GM23248 (cell line): ENCODE results near the gene TPD52L2. TPM values are rescaled to one million over a fixed set of nuclear protein-coding genes. Genes with fewer than 3 reads are reported as not detected.

Experiments
- DNase-seq: peaks from one replicate; pipeline ENCODE4 v3.0.0-alpha.2; 2015
- H2AFZ ChIP-seq: fragments of 200-600 bp; sonication (generic); 2 replicates; pipeline ENCODE4 v1.6.1; 2016; ENCODE audit warnings: antibody characterized with exemption
- H3F3A ChIP-seq: fragments of 200-600 bp; sonication (generic); 2 replicates; pipeline ENCODE4 v1.6.1; 2016; ENCODE audit warnings: mild to moderate bottlenecking, antibody characterized with exemption, mixed run types; ENCODE audit not compliant: insufficient read depth
- H3K27ac ChIP-seq: fragments of 200-600 bp; sonication (generic); 2 replicates; pipeline ENCODE4 v1.5.1; 2016; ENCODE audit warnings: mild to moderate bottlenecking
- H3K27me3 ChIP-seq: fragments of 200-600 bp; sonication (generic); replicated peaks from 2 replicates; pipeline ENCODE4 v1.6.1; 2016; ENCODE audit warnings: mild to moderate bottlenecking; ENCODE audit not compliant: insufficient read depth
- H3K36me3 ChIP-seq: fragments of 200-600 bp; sonication (generic); 2 replicates; pipeline ENCODE4 v1.6.1; 2016; ENCODE audit warnings: low read depth, mild to moderate bottlenecking
- H3K4me1 ChIP-seq: fragments of 200-600 bp; sonication (generic); 2 replicates; pipeline ENCODE4 v1.6.1; 2016; ENCODE audit warnings: mild to moderate bottlenecking; ENCODE audit not compliant: insufficient read depth
- H3K4me2 ChIP-seq: fragments of 200-600 bp; sonication (generic); one replicate; pipeline ENCODE4 v1.6.1; 2016; ENCODE audit warnings: mild to moderate bottlenecking; ENCODE audit not compliant: unreplicated experiment
- H3K4me3 ChIP-seq: fragments of 200-600 bp; sonication (generic); 2 replicates; pipeline ENCODE4 v1.5.1; 2016; ENCODE audit warnings: mild to moderate bottlenecking
- H3K79me2 ChIP-seq: fragments of 200-600 bp; sonication (generic); 2 replicates; pipeline ENCODE4 v1.6.1; 2016; ENCODE audit warnings: mild to moderate bottlenecking; ENCODE audit not compliant: insufficient read depth
- H3K9ac ChIP-seq: fragments of 200-600 bp; sonication (generic); 2 replicates; pipeline ENCODE4 v1.6.1; 2016; ENCODE audit warnings: mild to moderate bottlenecking
- H3K9me2 ChIP-seq: fragments of 200-600 bp; sonication (generic); 2 replicates; pipeline ENCODE4 v1.6.1; 2016; ENCODE audit warnings: mixed run types, mild to moderate bottlenecking, moderate library complexity; ENCODE audit not compliant: insufficient read depth
- H3K9me3 ChIP-seq: fragments of 200-600 bp; sonication (generic); one replicate; pipeline ENCODE4 v1.6.1; 2017; ENCODE audit warnings: low read depth
- H4K20me1 ChIP-seq: fragments of 200-600 bp; sonication (generic); 2 replicates; pipeline ENCODE4 v1.6.0; 2016; ENCODE audit not compliant: insufficient read depth
- EZH2 ChIP-seq: fragments of 200-600 bp; sonication (generic); IDR thresholded peaks from 2 replicates; pipeline ENCODE4 v1.6.1; 2018; ENCODE audit warnings: antibody characterized with exemption, mild to moderate bottlenecking; ENCODE audit not compliant: insufficient read depth, poor library complexity, severe bottlenecking
- EZH2phosphoT487 ChIP-seq: fragments of 200-600 bp; sonication (generic); IDR thresholded peaks from 2 replicates; pipeline ENCODE4 v1.6.1; 2018; ENCODE audit warnings: antibody characterized with exemption, moderate library complexity, mild to moderate bottlenecking, low read depth; ENCODE audit not compliant: insufficient read depth
- WGBS, 2 experiments: methylation state at CpG; one replicate each; pipeline ENCODE4 v1.1.6; 2015 to 2017; ENCODE audit warnings: low lambda C conversion rate in 2 of 2, low coverage in 1 of 2; ENCODE audit errors: missing lambda C conversion rate in 2 of 2; 5-methylcytosine and 5-hydroxymethylcytosine counted together
- in situ Hi-C: fragments of 300-500 bp; cut with MboI; formaldehyde crosslinking; loops from 2 replicates; pipeline ENCODE4 v1.15.0; 2020
- polyA plus RNA-seq: library from polyadenylated mRNA; unstranded; fragments of >200 nt; fragmentation: Nextera tagmentation; extraction: Ambion mirVana; gene quantifications from 2 replicates; pipeline ENCODE4 v1.2.1, GENCODE V29; 2016
- total RNA-seq: library from RNA; depleted of rRNA; stranded (reverse); fragments of >200 nt; shearing (Covaris generic); gene quantifications from 2 replicates; pipeline ENCODE4 v1.2.3, GENCODE V29; 2014

TPD52L2 gene
- total and polyA plus RNA-seq, 2 experiments from 2014 or later, result 214 to 220 TPM

DNA sequence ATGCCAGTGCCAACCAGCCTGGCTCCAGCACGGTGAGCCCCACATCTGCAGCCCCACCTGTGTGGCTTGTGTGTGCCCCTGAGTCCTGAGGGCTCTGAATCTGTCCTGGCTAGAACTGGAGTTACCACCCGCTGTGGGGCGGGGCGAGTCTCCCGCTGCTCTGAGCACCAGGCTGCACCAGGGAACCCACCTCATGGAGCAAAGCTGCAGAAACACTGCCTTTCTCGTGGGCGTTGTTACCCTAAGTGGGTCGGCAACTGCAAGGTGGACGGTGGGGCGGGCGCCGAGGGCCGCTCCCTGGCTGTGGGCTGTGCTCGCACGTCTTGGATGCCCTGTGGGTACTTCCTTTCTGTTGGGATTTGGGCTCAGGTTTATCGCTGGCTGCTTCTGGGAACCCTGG lies 21.3 kb upstream of the TPD52L2 start:
- Histone ChIP-seq H3K4me3 (no peak overlapping the region), H3K9ac (no peak overlapping the region), H3K9me2 (no peaks in the 10 kb centered on the region), H4K20me1 (no peaks in the 10 kb centered on the region), H3K27me3 (peaks cover 5% of the 10 kb centered on the region; the same call in 1 of the 2 replicates), H3K9me3 (no peaks in the 10 kb centered on the region), H3F3A (no peaks in the 10 kb centered on the region), H3K4me2 (no peak overlapping the region), H3K4me1 (peaks cover 7% of the 10 kb centered on the region; the same call in 1 of the 2 replicates), H3K36me3 (no peaks in the 10 kb centered on the region), H2AFZ (no peak overlapping the region), H3K79me2 (no peaks in the 10 kb centered on the region), H3K27ac (no peak overlapping the region)
- in situ Hi-C loops, result no loop called here
- TF ChIP-seq EZH2phosphoT487, result no peak
- TF ChIP-seq EZH2, result no peak
- WGBS, 2 experiments, result 19% methylated on average over 12 to 16 of the region's 16 CpGs
- no peak for DNase-seq

DNA sequence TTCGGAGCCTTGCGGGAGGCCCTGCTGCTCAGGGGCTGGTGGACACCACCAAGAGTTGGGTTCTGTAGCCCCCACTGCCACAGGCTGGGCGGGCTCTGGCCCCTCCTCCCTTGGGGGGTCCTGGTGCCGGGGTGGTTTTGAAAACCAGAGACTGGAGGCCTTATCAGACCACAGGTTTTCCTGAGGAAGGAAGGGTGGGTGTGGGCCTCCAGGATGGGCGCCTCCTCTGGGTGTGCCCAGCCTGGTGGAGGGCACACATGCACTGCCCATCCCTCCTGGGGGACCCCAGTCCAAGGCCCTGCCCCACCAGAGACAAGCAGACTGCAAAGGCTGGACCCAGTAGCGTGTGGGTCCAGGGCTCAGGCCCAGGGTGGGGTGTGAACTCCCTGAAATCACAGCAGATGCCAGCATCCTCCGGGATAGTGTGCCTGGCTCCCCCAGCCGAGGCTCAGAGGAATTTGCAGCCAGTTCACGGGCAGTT lies 20.5 kb upstream of the TPD52L2 start:
- Histone ChIP-seq H3K9ac (no peak overlapping the region), H3K9me3 (no peaks in the 10 kb centered on the region), H3K4me1 (peaks cover 7% of the 10 kb centered on the region; the same call in 1 of the 2 replicates), H3F3A (no peaks in the 10 kb centered on the region), H4K20me1 (no peaks in the 10 kb centered on the region), H2AFZ (no peak overlapping the region), H3K79me2 (no peaks in the 10 kb centered on the region), H3K36me3 (no peaks in the 10 kb centered on the region), H3K27ac (no peak overlapping the region), H3K9me2 (no peaks in the 10 kb centered on the region), H3K4me3 (no peak overlapping the region), H3K27me3 (peaks cover 5% of the 10 kb centered on the region; the same call in 1 of the 2 replicates), H3K4me2 (no peak overlapping the region)
- no peak for DNase-seq
- in situ Hi-C loops, result no loop called here
- 44% methylated on average over 8 to 9 of the region's 9 CpGs for WGBS, 2 experiments
- TF ChIP-seq EZH2phosphoT487, result no peak
- TF ChIP-seq EZH2, result no peak

DNA sequence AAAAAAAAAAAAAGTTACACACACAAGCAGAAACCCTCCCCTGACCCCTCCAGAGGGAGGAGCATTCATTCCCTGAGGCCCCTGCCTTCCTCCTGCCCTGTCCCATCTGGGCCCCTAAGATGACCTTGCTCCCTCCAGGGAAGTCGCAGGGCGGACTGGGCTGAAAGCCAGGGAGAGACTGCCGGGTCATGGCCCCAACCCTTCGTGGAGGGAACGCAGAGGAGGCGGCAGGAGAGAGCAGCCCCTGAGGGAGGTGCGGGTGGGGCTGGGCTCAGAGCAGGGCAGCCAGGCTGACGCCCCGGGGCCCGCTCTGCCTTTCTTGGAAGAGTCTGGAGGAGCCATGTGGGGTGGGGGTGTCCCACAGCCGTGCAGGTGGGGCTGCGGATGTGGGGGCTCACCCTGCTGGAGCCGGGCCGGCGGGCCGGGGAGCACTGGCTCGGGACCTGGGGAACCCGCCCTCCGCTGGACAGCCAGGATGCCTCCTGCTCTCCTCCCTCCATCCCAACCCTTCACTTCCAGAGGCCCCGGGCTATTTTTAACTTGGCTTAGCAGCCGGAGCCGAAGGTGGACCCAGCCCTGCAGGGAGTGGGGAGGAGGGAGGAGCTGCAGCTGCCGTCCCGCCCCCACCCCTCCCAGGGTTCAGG lies 18.8 kb upstream of the TPD52L2 start:
- no peak overlapping the region for H3K4me2 ChIP-seq

GRCh38 chr20:63846888-63847236 lies 18.2 kb upstream of the TPD52L2 start:
- peaks cover 7% of the 10 kb centered on the region; the same call in 1 of the 2 replicates for H3K4me1 ChIP-seq
- no peaks in the 10 kb centered on the region for H3F3A ChIP-seq
- no peak overlapping the region for H3K27ac ChIP-seq
- in situ Hi-C loops, result no loop called here
- H3K9ac ChIP-seq, result no peak overlapping the region
- H3K9me3 ChIP-seq, result no peaks in the 10 kb centered on the region
- TF ChIP-seq EZH2phosphoT487 (no peak), EZH2 (no peak)
- no peaks in the 10 kb centered on the region for H3K79me2 ChIP-seq
- H3K9me2 ChIP-seq, result no peaks in the 10 kb centered on the region
- no peak overlapping the region for H3K4me3 ChIP-seq
- no peak overlapping the region for H2AFZ ChIP-seq
- no peaks in the 10 kb centered on the region for H3K36me3 ChIP-seq
- DNase-seq, result no peak
- peaks cover 5% of the 10 kb centered on the region; the same call in 1 of the 2 replicates for H3K27me3 ChIP-seq
- no peak overlapping the region for H3K4me2 ChIP-seq
- 30 to 40% methylated on average over 3 of the region's 3 CpGs for WGBS, 2 experiments
- H4K20me1 ChIP-seq, result no peaks in the 10 kb centered on the region

More for the DNA sequence above, 18.8 kb upstream of the TPD52L2 start:
- Histone ChIP-seq H3K9me2 (no peaks in the 10 kb centered on the region), H4K20me1 (no peaks in the 10 kb centered on the region), H3F3A (no peaks in the 10 kb centered on the region), H3K79me2 (no peaks in the 10 kb centered on the region), H3K27me3 (peaks cover 5% of the 10 kb centered on the region; the same call in 1 of the 2 replicates), H3K36me3 (no peaks in the 10 kb centered on the region), H3K9me3 (no peaks in the 10 kb centered on the region), H3K4me1 (peaks cover 7% of the 10 kb centered on the region; the same call in 1 of the 2 replicates), H3K27ac (no peak overlapping the region), H3K4me3 (no peak overlapping the region), H2AFZ (0 out of 2 replicates have a peak overlapping the region, but pooled peaks have one; percentile 18), H3K9ac (no peak overlapping the region)
- DNase-seq, result peak; percentile 50
- in situ Hi-C loops, result no loop called here
- TF ChIP-seq EZH2phosphoT487 (no peak), EZH2 (no peak)
- 4% methylated on average over 14 to 24 of the region's 24 CpGs for WGBS, 2 experiments
